Esophagus squamous epithelium (tissue), 5 donors: ENCODE data around the gene LRCOL1. TPM values are rescaled to one million over a fixed set of nuclear protein-coding genes. Genes with fewer than 3 reads are reported as not detected.

Experiments
- DNase-seq: peaks from one replicate; lab custom pipeline; 2025; lab: John Stamatoyannopoulos, UW
- H3K27ac ChIP-seq, 4 donors: fragments of 200-600 bp; sonication (generic); one replicate each; pipeline ENCODE4 v1.5.1; 2016 to 2019; ENCODE audit warnings: mild to moderate bottlenecking in 1 of 4
- H3K27me3 ChIP-seq, 4 donors: fragments of 200-600 bp; sonication (generic); 1 replicate in 3 of 4; 2 replicates in 1 of 4; pipeline versions ENCODE4 v1.5.1 to v1.6.0; 2017 to 2021; ENCODE audit warnings: antibody characterized with exemption in 1 of 4
- H3K36me3 ChIP-seq, 3 donors: fragments of 200-600 bp; sonication (generic); one replicate each; pipeline ENCODE4 v1.5.1; 2016 to 2019
- H3K4me1 ChIP-seq, 3 donors: fragments of 200-600 bp; sonication (generic); one replicate each; pipeline ENCODE4 v1.5.1; 2017 to 2019
- H3K4me3 ChIP-seq, 4 donors: fragments of 200-600 bp; sonication (generic); 1 replicate in 3 of 4; 2 replicates in 1 of 4; pipeline ENCODE4 v1.5.1; 2016 to 2019; ENCODE audit warnings: mild to moderate bottlenecking in 2 of 4, moderate library complexity in 1 of 4
- H3K9me3 ChIP-seq, 3 donors: fragments of 200-600 bp; sonication (generic); one replicate each; pipeline ENCODE4 v1.5.1; 2016 to 2019
- POLR2A ChIP-seq, 4 donors: fragments of 450-650 bp; IDR thresholded peaks; one replicate each; pipeline ENCODE4 v1.6.1; 2017; ENCODE audit warnings: antibody characterized with exemption in 4 of 4, mild to moderate bottlenecking in 4 of 4, moderate library complexity in 3 of 4
- WGBS, 2 donors: methylation state at CpG; one replicate each; pipeline ENCODE4 v1.1.5; 2018; 5-methylcytosine and 5-hydroxymethylcytosine counted together
- intact Hi-C: fragments of 100-400 bp; cut with DNase I; formaldehyde crosslinking; loops from one replicate; pipeline ENCODE4 v1.15.0; 2022
- small RNA-seq, 4 donors: library from RNA; depleted of rRNA; stranded (forward); fragments of <200 nt; gene quantifications; one replicate each; pipeline ENCODE3, GENCODE V24; 2016
- total RNA-seq, 4 donors: library from RNA; depleted of rRNA; stranded (reverse); fragments of >200 nt; gene quantifications; one replicate each; pipeline ENCODE4 v1.1.0, GENCODE V29; 2016
- TF ChIP-seq, protein P1 (sequence below), 6 experiments: fragments of 450-650 bp in 4 of 6; fragments of 200-600 bp in 2 of 6; sonication (generic) in 2 of 6; IDR thresholded peaks; one replicate each; pipeline ENCODE4 v1.5.1; 2016 to 2019; ENCODE audit warnings: antibody characterized with exemption in 6 of 6, mild to moderate bottlenecking in 4 of 6, moderate library complexity in 4 of 6
- donor health status: DM: yes; HTN: yes; CAD: no.

The LRCOL1 gene
- total RNA-seq, 4 donors from 2014 or later = 1.5 TPM; not detected in 3

DNA sequence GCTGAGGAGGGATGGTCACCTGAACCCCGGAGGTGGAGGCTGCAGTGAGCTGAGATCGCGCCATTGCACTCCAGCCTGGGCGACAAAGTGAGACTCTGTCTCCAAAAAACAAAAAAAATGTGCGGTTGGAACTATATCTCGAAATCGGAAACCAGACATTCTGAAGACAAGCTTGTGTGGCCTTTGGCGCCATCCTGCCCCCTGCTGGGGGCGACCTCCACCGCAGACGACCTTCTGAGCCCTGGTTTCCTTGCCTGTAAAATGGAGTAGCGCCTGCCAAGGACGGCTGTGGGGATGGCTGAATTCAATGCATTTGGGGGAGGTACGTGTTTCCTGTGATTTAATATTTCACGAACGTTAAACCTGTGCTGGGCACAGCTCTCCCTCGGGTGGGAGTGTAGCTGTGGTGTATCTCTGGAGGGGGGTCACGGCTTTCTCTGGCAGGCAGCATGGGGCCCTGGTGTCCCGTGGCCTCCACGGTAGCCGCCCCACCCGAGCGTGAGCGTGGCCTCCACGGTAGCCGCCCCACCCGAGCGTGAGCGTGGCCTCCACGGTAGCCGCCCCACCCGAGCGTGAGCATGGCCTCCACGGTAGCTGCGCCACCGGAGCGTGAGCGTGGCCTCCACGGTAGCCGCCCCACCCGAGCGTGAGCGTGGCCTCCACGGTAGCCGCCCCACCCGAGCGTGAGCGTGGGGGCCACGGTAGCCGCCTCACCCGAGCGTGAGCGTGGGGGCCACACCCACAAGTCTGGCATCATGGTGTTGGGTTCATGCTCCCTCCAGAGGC lies 55.3 kb downstream of the LRCOL1 start:
- peaks cover 0 to 10% (median 0%) of the 10 kb centered on the region in 4 donors for H3K27me3 ChIP-seq
- H3K4me1 ChIP-seq = peaks cover 6 to 13% (median 8%) of the 10 kb centered on the region in 3 donors
- TF ChIP-seq POLR2A (IDR thresholded peaks at IDR 0.05) = no peak
- TF ChIP-seq, protein P1, sequence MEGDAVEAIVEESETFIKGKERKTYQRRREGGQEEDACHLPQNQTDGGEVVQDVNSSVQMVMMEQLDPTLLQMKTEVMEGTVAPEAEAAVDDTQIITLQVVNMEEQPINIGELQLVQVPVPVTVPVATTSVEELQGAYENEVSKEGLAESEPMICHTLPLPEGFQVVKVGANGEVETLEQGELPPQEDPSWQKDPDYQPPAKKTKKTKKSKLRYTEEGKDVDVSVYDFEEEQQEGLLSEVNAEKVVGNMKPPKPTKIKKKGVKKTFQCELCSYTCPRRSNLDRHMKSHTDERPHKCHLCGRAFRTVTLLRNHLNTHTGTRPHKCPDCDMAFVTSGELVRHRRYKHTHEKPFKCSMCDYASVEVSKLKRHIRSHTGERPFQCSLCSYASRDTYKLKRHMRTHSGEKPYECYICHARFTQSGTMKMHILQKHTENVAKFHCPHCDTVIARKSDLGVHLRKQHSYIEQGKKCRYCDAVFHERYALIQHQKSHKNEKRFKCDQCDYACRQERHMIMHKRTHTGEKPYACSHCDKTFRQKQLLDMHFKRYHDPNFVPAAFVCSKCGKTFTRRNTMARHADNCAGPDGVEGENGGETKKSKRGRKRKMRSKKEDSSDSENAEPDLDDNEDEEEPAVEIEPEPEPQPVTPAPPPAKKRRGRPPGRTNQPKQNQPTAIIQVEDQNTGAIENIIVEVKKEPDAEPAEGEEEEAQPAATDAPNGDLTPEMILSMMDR (IDR thresholded peaks at IDR 0.05) = peak in 2 of 6 experiments; percentile 10 to 18
- H3K36me3 ChIP-seq = peaks cover 0 to 36% (median 0%) of the 10 kb centered on the region in 3 donors
- no peak for DNase-seq
- 90 to 96% methylated on average over 11 to 15 of the region's 53 CpGs for WGBS, 2 donors
- intact Hi-C loops = no loop called here
- no peak overlapping the region for H3K4me3 ChIP-seq
- no peaks in the 10 kb centered on the region for H3K9me3 ChIP-seq
- no peak overlapping the region for H3K27ac ChIP-seq

Small RNAs within 50 kb of the gene (small RNA-seq; reads per million reads assigned to genes)
- gene MIR6763 = 0 reads per million in 4 donors

Other genes starting within 250 kb of the LRCOL1 start
- gene FBRSL1, start 120.4 kb downstream of the LRCOL1 start, total RNA-seq = 10 to 100 TPM in 3 of 4 donors, 1 to 10 TPM in 1; 5.9 to 34.3 (median 23.4) TPM
- 1 to 10 TPM in 1 of 4 donors, under 1 TPM in 1, not detected in 2; 0.35 to 8.0 TPM for gene P2RX2, start 8.2 kb upstream of the LRCOL1 start, total RNA-seq
- gene POLE, start 76.8 kb upstream of the LRCOL1 start, total RNA-seq = 10 to 100 TPM; 17.8 to 42.4 (median 27.0) TPM
- 10 to 100 TPM; 16.3 to 31.9 (median 18.5) TPM for gene PXMP2, start 77.0 kb upstream of the LRCOL1 start, total RNA-seq
- 10 to 100 TPM; 33.9 to 71.0 (median 39.9) TPM for gene PGAM5, start 100.3 kb upstream of the LRCOL1 start, total RNA-seq
- 10 to 100 TPM; 26.4 to 73.5 (median 57.7) TPM for gene ANKLE2, start 151.2 kb upstream of the LRCOL1 start, total RNA-seq
- gene GOLGA3, start 218.3 kb upstream of the LRCOL1 start, total RNA-seq = 10 to 100 TPM; 37.0 to 62.2 (median 54.0) TPM